Ascending aorta (tissue), 2 donors: ENCODE data around the gene JAG1. TPM values are rescaled to one million over a fixed set of nuclear protein-coding genes. Genes with fewer than 3 reads are reported as not detected.

Experiments
- DNase-seq, 2 donors: peaks; one replicate each; pipeline ENCODE4 v3.0.0-alpha.2; 2019; ENCODE audit warnings: low spot score in 2 of 2
- H3K27ac ChIP-seq, 2 donors: fragments of 200-600 bp; sonication (generic); one replicate each; pipeline ENCODE4 v1.5.1; 2016 to 2017; ENCODE audit warnings: mild to moderate bottlenecking in 1 of 2
- H3K27me3 ChIP-seq: fragments of 200-600 bp; sonication (generic); one replicate; pipeline ENCODE4 v1.5.1; 2017
- H3K36me3 ChIP-seq, 2 donors: fragments of 200-600 bp; sonication (generic); one replicate each; pipeline ENCODE4 v1.5.1; 2016
- H3K4me1 ChIP-seq, 2 donors: fragments of 200-600 bp; sonication (generic); one replicate each; pipeline ENCODE4 v1.5.1; 2016 to 2017; ENCODE audit warnings: mild to moderate bottlenecking in 1 of 2
- H3K4me3 ChIP-seq, 2 donors: fragments of 200-600 bp; sonication (generic); one replicate each; pipeline ENCODE4 v1.5.1; 2016 to 2017; ENCODE audit warnings: mild to moderate bottlenecking in 1 of 2
- H3K9me3 ChIP-seq, 2 donors: fragments of 200-600 bp; sonication (generic); one replicate each; pipeline ENCODE4 v1.5.1; 2016
- intact Hi-C: fragments of 100-400 bp; cut with DNase I; formaldehyde crosslinking; loops from one replicate; pipeline ENCODE4 v1.15.1; 2023
- total RNA-seq: library from RNA; depleted of rRNA; stranded (reverse); fragments of >200 nt; gene quantifications from one replicate; pipeline ENCODE4 v1.1.0, GENCODE V29; 2016
- TF ChIP-seq, protein P1 (sequence below), 3 experiments: fragments of 200-600 bp in 2 of 3; fragments of 450-650 bp in 1 of 3; sonication (generic) in 2 of 3; IDR thresholded peaks; one replicate each; pipeline ENCODE4 v1.5.1; 2016 to 2019; ENCODE audit warnings: antibody characterized with exemption in 3 of 3, mild to moderate bottlenecking in 1 of 3, moderate library complexity in 1 of 3

Gene JAG1
- total RNA-seq, 1 donor from 2014 or later: 101 TPM

DNA sequence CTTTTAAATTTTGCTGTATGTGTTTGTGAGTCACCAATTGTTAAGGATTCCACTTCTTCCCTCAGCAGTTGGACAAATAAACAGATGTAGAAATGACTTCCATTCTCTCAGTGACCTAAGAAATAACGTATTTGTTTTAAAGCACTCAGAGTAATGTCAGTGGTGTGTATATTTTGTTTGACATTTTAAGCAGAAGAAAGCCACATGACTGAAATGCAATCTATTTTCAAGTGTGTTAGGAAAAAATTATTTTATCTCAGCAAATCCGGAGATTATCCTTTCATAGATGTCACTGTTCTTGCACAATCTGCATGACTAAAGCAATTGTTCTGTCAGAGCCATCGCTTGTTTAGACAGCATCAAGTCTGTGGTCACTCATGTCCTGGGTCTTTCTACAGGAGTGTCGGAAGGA, 77.1 kb downstream of the JAG1 start:
- H3K27me3 ChIP-seq: no peaks in the 10 kb centered on the region
- TF ChIP-seq, protein P1, sequence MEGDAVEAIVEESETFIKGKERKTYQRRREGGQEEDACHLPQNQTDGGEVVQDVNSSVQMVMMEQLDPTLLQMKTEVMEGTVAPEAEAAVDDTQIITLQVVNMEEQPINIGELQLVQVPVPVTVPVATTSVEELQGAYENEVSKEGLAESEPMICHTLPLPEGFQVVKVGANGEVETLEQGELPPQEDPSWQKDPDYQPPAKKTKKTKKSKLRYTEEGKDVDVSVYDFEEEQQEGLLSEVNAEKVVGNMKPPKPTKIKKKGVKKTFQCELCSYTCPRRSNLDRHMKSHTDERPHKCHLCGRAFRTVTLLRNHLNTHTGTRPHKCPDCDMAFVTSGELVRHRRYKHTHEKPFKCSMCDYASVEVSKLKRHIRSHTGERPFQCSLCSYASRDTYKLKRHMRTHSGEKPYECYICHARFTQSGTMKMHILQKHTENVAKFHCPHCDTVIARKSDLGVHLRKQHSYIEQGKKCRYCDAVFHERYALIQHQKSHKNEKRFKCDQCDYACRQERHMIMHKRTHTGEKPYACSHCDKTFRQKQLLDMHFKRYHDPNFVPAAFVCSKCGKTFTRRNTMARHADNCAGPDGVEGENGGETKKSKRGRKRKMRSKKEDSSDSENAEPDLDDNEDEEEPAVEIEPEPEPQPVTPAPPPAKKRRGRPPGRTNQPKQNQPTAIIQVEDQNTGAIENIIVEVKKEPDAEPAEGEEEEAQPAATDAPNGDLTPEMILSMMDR (IDR thresholded peaks at IDR 0.05): no peak
- no peak overlapping the region for H3K27ac ChIP-seq

DNA sequence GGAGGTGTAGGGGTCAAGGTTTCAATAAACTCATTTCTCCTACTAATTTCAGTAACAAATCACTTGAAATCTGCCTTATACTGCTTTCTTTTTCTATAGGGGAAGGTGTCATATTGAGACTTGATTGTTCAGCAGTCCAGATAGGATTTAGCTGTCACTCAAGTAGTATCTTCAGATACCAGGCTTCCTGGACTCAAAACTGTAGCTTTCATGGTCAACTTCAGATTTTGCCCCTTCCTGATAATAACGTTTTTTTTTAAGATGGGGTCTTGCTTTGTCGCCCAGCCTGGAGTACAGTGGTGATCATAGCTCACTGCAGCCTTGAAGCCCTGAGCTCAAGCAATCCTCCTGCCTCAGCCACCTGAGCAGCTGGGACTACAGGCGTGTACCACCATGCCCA, 77.8 kb downstream of the JAG1 start:
- no peak for DNase-seq
- no peaks in the 10 kb centered on the region for H3K27me3 ChIP-seq
- H3K27ac ChIP-seq: peak overlapping the region; percentile 28 to 87
- H3K4me1 ChIP-seq: peaks cover 0 to 39% of the 10 kb centered on the region in 2 donors
- intact Hi-C loops: no loop called here
- TF ChIP-seq, protein P1 (IDR thresholded peaks at IDR 0.05): no peak
- H3K36me3 ChIP-seq: no peaks in the 10 kb centered on the region
- H3K9me3 ChIP-seq: no peaks in the 10 kb centered on the region
- no peak overlapping the region for H3K4me3 ChIP-seq

More for the DNA sequence above, 77.1 kb downstream of the JAG1 start:
- intact Hi-C loops: no loop called here
- no peaks in the 10 kb centered on the region for H3K9me3 ChIP-seq
- peaks cover 0 to 32% of the 10 kb centered on the region in 2 donors for H3K4me1 ChIP-seq
- H3K4me3 ChIP-seq: no peak overlapping the region
- no peaks in the 10 kb centered on the region for H3K36me3 ChIP-seq
- DNase-seq: no peak

DNA sequence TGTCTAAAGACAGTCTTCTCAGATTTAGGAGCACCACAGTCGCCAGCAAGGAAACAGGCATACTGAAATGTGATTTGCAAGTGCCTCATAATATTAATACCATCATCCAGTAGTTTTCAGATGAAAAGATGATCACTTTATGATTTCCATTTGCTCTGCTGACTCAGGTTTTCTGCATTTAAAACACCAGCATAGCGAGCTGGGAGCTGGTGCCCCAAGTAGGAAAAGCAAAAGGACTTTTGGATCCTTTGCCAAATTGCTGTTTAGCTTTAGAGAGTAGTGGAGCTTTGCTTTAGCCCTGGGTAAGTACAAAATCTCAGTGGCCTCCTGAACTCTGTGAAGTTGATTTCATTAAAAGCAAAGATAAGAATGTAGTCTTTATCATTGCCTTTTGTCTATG, 78.5 kb downstream of the JAG1 start:
- H3K36me3 ChIP-seq: no peaks in the 10 kb centered on the region
- TF ChIP-seq, protein P1 (IDR thresholded peaks at IDR 0.05): no peak
- H3K27ac ChIP-seq: peak overlapping the region in 1 of 2 donors; percentile 87
- peaks cover 0 to 47% of the 10 kb centered on the region in 2 donors for H3K4me1 ChIP-seq
- no peaks in the 10 kb centered on the region for H3K27me3 ChIP-seq
- DNase-seq: no peak
- H3K9me3 ChIP-seq: no peaks in the 10 kb centered on the region
- H3K4me3 ChIP-seq: no peak overlapping the region
- intact Hi-C loops: no loop called here

DNA sequence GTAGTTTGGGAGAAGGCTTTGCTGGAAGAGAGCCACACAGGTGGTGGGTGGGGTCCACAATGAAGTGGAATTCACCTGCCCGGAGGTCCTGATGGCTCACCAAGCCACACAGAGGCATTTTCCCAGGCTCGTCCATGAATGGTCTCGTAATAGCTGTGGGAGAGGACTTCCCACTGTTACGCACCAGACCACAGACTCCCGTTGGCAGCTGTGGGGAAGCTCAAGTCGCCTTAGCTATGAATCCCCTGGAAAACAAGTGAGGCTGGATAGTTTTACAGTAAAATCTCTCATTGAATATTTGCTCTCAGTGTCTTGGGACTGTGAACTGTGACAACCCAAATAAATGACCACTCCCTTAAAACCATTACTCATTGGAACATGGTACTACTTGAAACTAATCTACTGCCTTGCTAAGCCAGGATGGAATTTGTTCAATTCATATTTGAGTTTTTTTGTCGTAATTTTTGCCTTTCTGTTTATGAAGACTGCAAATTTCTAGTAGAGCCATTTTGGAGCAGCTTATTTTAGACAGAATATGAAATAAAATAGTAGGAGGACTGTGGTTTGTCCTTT, 79.4 kb downstream of the JAG1 start:
- peak overlapping the region; percentile 86 to 87 for H3K27ac ChIP-seq
- TF ChIP-seq, protein P1 (IDR thresholded peaks at IDR 0.05): no peak
- peaks cover 0 to 48% of the 10 kb centered on the region in 2 donors for H3K4me1 ChIP-seq
- H3K9me3 ChIP-seq: no peaks in the 10 kb centered on the region
- intact Hi-C loops: no loop called here
- DNase-seq: no peak
- no peaks in the 10 kb centered on the region for H3K36me3 ChIP-seq
- H3K27me3 ChIP-seq: no peaks in the 10 kb centered on the region
- no peak overlapping the region for H3K4me3 ChIP-seq

DNA sequence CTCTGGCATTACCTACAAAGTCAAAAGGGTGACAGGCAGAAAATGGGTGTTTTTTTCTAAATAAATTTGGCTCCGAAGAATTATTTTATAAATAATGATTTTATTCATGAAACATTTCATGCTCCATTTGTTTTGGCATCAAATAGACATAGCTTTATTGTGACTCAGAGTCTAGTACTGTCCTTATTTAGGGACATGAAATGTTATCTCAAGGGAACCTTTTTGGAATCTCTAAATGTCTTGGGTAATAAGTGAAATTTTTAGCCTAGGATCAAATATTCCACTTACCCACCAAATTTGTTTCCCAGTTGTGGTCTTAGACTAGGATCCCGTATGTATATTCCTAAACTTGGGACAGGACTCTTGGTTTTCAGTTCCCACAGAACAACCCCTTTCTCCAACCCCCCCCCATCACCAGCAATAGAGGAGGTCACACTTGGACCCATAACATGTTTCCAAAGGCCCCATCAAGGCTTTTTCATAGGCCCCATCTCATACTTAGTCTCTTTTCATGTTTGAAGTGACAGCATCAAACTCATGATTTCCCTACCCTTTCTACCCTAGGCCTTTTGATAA, 81.8 kb downstream of the JAG1 start:
- TF ChIP-seq, protein P1 (IDR thresholded peaks at IDR 0.05): no peak
- peak overlapping the region; percentile 86 to 87 for H3K27ac ChIP-seq
- no peak overlapping the region for H3K4me3 ChIP-seq
- no peaks in the 10 kb centered on the region for H3K27me3 ChIP-seq
- no peak for DNase-seq
- H3K9me3 ChIP-seq: no peaks in the 10 kb centered on the region
- intact Hi-C loops: loop anchor here (1.0 kb wide), 1 partner anchor 33 kb away; no protein-coding TSS in a partner anchor
- peaks cover 0 to 46% of the 10 kb centered on the region in 2 donors for H3K4me1 ChIP-seq
- H3K36me3 ChIP-seq: no peaks in the 10 kb centered on the region
